H7 (cell line): ENCODE measurements around the gene KCND1. TPM values are rescaled to one million over a fixed set of nuclear protein-coding genes. Genes with fewer than 3 reads are reported as not detected.

Source experiments
- DNase-seq: peaks from one replicate; pipeline ENCODE4 v3.0.0; 2012
- H3K27me3 ChIP-seq: 2 replicates; pipeline ENCODE4 v1.6.0; 2011; ENCODE audit warnings: mild to moderate bottlenecking, low read length; ENCODE audit not compliant: control insufficient read depth, insufficient read depth
- H3K36me3 ChIP-seq: replicated peaks from 2 replicates; pipeline ENCODE4 v1.5.1; 2011; ENCODE audit warnings: low read length; ENCODE audit not compliant: control insufficient read depth, insufficient read depth
- H3K4me3 ChIP-seq: 2 replicates; pipeline ENCODE4 v1.5.1; 2011; ENCODE audit warnings: low read depth, mild to moderate bottlenecking, control low read depth, low read length, moderate library complexity; ENCODE audit not compliant: insufficient read depth
- total RNA-seq: library from RNA; depleted of rRNA; stranded (reverse); fragments of >200 nt; shearing (Covaris generic); gene quantifications from 2 replicates; pipeline ENCODE4 v1.2.3, GENCODE V29; 2014; rRNA removed

KCND1 gene
- total RNA-seq, 1 experiment from 2014 or later: 0.76 TPM

GRCh38 chrX:48918301-48918642, 53.4 kb downstream of the KCND1 start:
- Histone ChIP-seq H3K27me3 (no peaks in the 10 kb centered on the region), H3K36me3 (peaks cover 36% of the 10 kb centered on the region), H3K4me3 (peak overlapping the region; percentile 87)
- peak; percentile 61 for DNase-seq

GRCh38 chrX:48917139-48918001, 54.3 kb downstream of the KCND1 start:
- no peaks in the 10 kb centered on the region for H3K27me3 ChIP-seq
- DNase-seq: peak; percentile 94
- peaks cover 37% of the 10 kb centered on the region for H3K36me3 ChIP-seq
- peak overlapping the region; percentile 87 for H3K4me3 ChIP-seq

- peaks cover 37% of the 10 kb centered on the region for H3K36me3 ChIP-seq
- DNase-seq: no peak
- no peaks in the 10 kb centered on the region for H3K27me3 ChIP-seq
- peak overlapping the region; percentile 6; the same call in 1 of the 2 replicates for H3K4me3 ChIP-seq
These were observed 56.8 kb downstream of the KCND1 start for GRCh38 chrX:48914593-48915493.

GRCh38 chrX:48913605-48914366, 57.9 kb downstream of the KCND1 start:
- no peaks in the 10 kb centered on the region for H3K27me3 ChIP-seq
- peaks cover 37% of the 10 kb centered on the region for H3K36me3 ChIP-seq
- peak; percentile 25 for DNase-seq
- H3K4me3 ChIP-seq: no peak overlapping the region

GRCh38 chrX:48911412-48912182, 60.0 kb downstream of the KCND1 start, which contains the start of gene SLC35A2:
Gene SLC35A2, minus strand, starts transcription at chrX:48911646. Its CDS starts 10 bp downstream, at chrX:48911636.
- Histone ChIP-seq H3K4me3 (peak within 1 kb of the TSS; percentile 73), H3K27me3 (no peaks in the 10 kb centered on the region), H3K36me3 (peaks cover 30% of the 10 kb centered on the region)
- DNase-seq: peak; percentile 95

Other genes starting within 250 kb of the KCND1 start
- gene GLOD5, start 210.1 kb downstream of the KCND1 start, total RNA-seq: not detected in 2 replicates
- gene GATA1, start 185.3 kb downstream of the KCND1 start, total RNA-seq: not detected in 2 replicates
- 52.4 and 54.8 TPM in 2 replicates for gene HDAC6, start 169.8 kb downstream of the KCND1 start, total RNA-seq
- gene ERAS, start 145.3 kb downstream of the KCND1 start, total RNA-seq: 0.21 TPM in 1 of 2 replicates, not detected in the other
- 0.59 and 1.6 TPM in 2 replicates for gene PCSK1N, start 136.2 kb downstream of the KCND1 start, total RNA-seq
- 129 and 157 TPM in 2 replicates for gene TIMM17B, start 74.1 kb downstream of the KCND1 start, total RNA-seq
- gene PQBP1, start 73.9 kb downstream of the KCND1 start, total RNA-seq: 30.2 and 39.8 TPM in 2 replicates
- gene SLC35A2, start 60.2 kb downstream of the KCND1 start, total RNA-seq: 12.0 and 12.3 TPM in 2 replicates
- 161 and 207 TPM in 2 replicates for gene PIM2, start 52.8 kb downstream of the KCND1 start, total RNA-seq
- gene OTUD5, start 14.2 kb downstream of the KCND1 start, total RNA-seq: 32.6 and 35.1 TPM in 2 replicates
- gene GRIPAP1, start 30.4 kb upstream of the KCND1 start, total RNA-seq: 19.9 and 23.7 TPM in 2 replicates
- 41.6 and 45.9 TPM in 2 replicates for gene TFE3, start 71.5 kb upstream of the KCND1 start, total RNA-seq
- 4.7 and 5.8 TPM in 2 replicates for gene CCDC120, start 87.2 kb upstream of the KCND1 start, total RNA-seq
- 6.3 and 6.7 TPM in 2 replicates for gene PRAF2, start 102.2 kb upstream of the KCND1 start, total RNA-seq
- 28.5 and 33.6 TPM in 2 replicates for gene WDR45, start 108.0 kb upstream of the KCND1 start, total RNA-seq
- 24.4 and 31.4 TPM in 2 replicates for gene GPKOW, start 151.9 kb upstream of the KCND1 start, total RNA-seq
- 0.21 and 1.00 TPM in 2 replicates for gene MAGIX, start 190.9 kb upstream of the KCND1 start, total RNA-seq
- gene PLP2, start 200.1 kb upstream of the KCND1 start, total RNA-seq: 1.1 and 1.5 TPM in 2 replicates
- 8.9 and 13.9 TPM in 2 replicates for gene PRICKLE3, start 214.5 kb upstream of the KCND1 start, total RNA-seq
- 1.7 and 1.9 TPM in 2 replicates for gene SYP, start 228.3 kb upstream of the KCND1 start, total RNA-seq